T-cell (primary cell): Measurements from ENCODE around the gene TBC1D7. TPM values are rescaled to one million over a fixed set of nuclear protein-coding genes. Genes with fewer than 3 reads are reported as not detected.
"Not testable (repeated sequence)": the region's sequence is repeated elsewhere in the genome, so short reads cannot be mapped to it uniquely, and the experiment has no call there.

Experiments
- ATAC-seq, 4 experiments: fragments of 200-7000 bp in 3 of 4; fragments of 150-1000 bp in 1 of 4; cut with Tn5 transposase; replicated peaks in 1 of 4; 1 replicate in 3 of 4; 2 replicates in 1 of 4; pipeline ENCODE4 v1.10.0; 2021; ENCODE audit warnings: moderate library complexity in 3 of 4, mild to moderate bottlenecking in 2 of 4, moderate number of reproducible peaks in 1 of 4
- CTCF ChIA-PET, 2 donors: fragments of 300-600 bp; sonication (Branson Sonifier 250); formaldehyde crosslinking; loops; one replicate each; lab custom pipeline; 2022; ENCODE audit warnings: antibody characterized with exemption in 2 of 2; lab: Charles Lee
- POLR2A ChIA-PET, 2 donors: fragments of 300-600 bp; sonication (Branson Sonifier 250); formaldehyde crosslinking; loops; one replicate each; lab custom pipeline; 2022; ENCODE audit warnings: antibody characterized with exemption in 2 of 2; lab: Charles Lee
- DNase-seq, 35 experiments: peaks; one replicate each; pipeline versions ENCODE4 v3.0.0 to v3.0.0-alpha.2; 2013 to 2023
- H3K27ac ChIP-seq: one replicate; pipeline ENCODE4 v1.5.1; 2013; ENCODE audit warnings: low read length
- H3K27me3 ChIP-seq, 2 experiments: replicated peaks in 1 of 2; 1 replicate in 1 of 2; 2 replicates in 1 of 2; pipeline versions ENCODE4 v1.6.1 to v1.7.0; 2013; ENCODE audit warnings: low read length in 1 of 2, mixed read lengths in 1 of 2; ENCODE audit not compliant: control insufficient read depth in 2 of 2, insufficient read depth in 2 of 2; ENCODE audit errors: extremely low read depth in 1 of 2
- H3K36me3 ChIP-seq, 2 donors: 1 replicate in 1 of 2; 2 replicates in 1 of 2; pipeline versions ENCODE4 v1.6.1 to v1.7.0; 2013; ENCODE audit warnings: low read length in 1 of 2; ENCODE audit not compliant: control insufficient read depth in 2 of 2, insufficient read depth in 1 of 2; ENCODE audit errors: extremely low read depth in 1 of 2
- H3K4me1 ChIP-seq, 2 experiments: 1 replicate in 1 of 2; 2 replicates in 1 of 2; pipeline versions ENCODE4 v1.6.1 to v1.7.0; 2013; ENCODE audit warnings: low read length in 2 of 2, mixed read lengths in 1 of 2; ENCODE audit not compliant: insufficient read depth in 2 of 2, control insufficient read depth in 1 of 2; ENCODE audit errors: extremely low read depth in 1 of 2
- H3K4me3 ChIP-seq, 2 donors: 1 replicate in 1 of 2; 2 replicates in 1 of 2; pipeline versions ENCODE4 v1.5.1 to v1.7.0; 2013; ENCODE audit warnings: mild to moderate bottlenecking in 2 of 2, low read length in 1 of 2, moderate library complexity in 1 of 2; ENCODE audit not compliant: control insufficient read depth in 1 of 2; ENCODE audit errors: extremely low read depth in 1 of 2
- H3K9me3 ChIP-seq: 2 replicates; pipeline ENCODE4 v1.7.0; 2013
- H3K27ac Mint-ChIP-seq, 2 donors: one replicate each; pipeline ENCODE4 v1.8.0; 2020 to 2021; ENCODE audit warnings: mild to moderate bottlenecking in 2 of 2, mixed read lengths in 2 of 2
- H3K27me3 Mint-ChIP-seq, 2 donors: one replicate each; pipeline ENCODE4 v1.8.0; 2021 to 2022; ENCODE audit warnings: mixed read lengths in 2 of 2
- H3K36me3 Mint-ChIP-seq: one replicate; pipeline ENCODE4 v1.8.0; 2021; ENCODE audit warnings: mixed read lengths
- H3K4me1 Mint-ChIP-seq, 3 donors: one replicate each; pipeline ENCODE4 v1.8.0; 2020 to 2022; ENCODE audit warnings: mixed read lengths in 3 of 3, mild to moderate bottlenecking in 1 of 3
- H3K4me3 Mint-ChIP-seq, 3 donors: one replicate each; pipeline ENCODE4 v1.8.0; 2020 to 2022; ENCODE audit warnings: mild to moderate bottlenecking in 3 of 3, mixed read lengths in 3 of 3, moderate library complexity in 3 of 3
- H3K9me3 Mint-ChIP-seq, 3 donors: one replicate each; pipeline ENCODE4 v1.8.0; 2020 to 2022; ENCODE audit warnings: mixed read lengths in 3 of 3
- WGBS: methylation state at CpG from one replicate; pipeline ENCODE4 v1.1.5; 2013; ENCODE audit warnings: missing lambda C conversion rate; ENCODE audit not compliant: insufficient coverage; 5-methylcytosine and 5-hydroxymethylcytosine counted together
- total RNA-seq, 35 experiments: library from RNA in 6 of 35; stranded (reverse) in 6 of 35; fragments of 120-200 nt in 1 of 35; gene quantifications; one replicate each; pipeline versions ENCODE4 v1.2.1 to v1.2.4 and lab custom pipeline; 2013 to 2026

Gene TBC1D7
- total RNA-seq, 5 donors from 2014 or later (not counting 1 experiment from before 2014, with no cell fraction given) = 12.7 to 16.2 (median 14.6) TPM

GRCh38 chr6:13331516-13332348, 3.4 kb upstream of the TBC1D7 start:
- Mint-ChIP-seq H3K27ac (no peak overlapping the region), H3K27me3 (no peaks in the 10 kb centered on the region), H3K4me1 (peaks cover 20 to 26% (median 23%) of the 10 kb centered on the region in 3 donors), H3K4me3 (no peak overlapping the region), H3K36me3 (no peaks in the 10 kb centered on the region), H3K9me3 (no peaks in the 10 kb centered on the region)
- ATAC-seq = no peak
- H3K36me3 ChIP-seq = no peaks in the 10 kb centered on the region
- DNase-seq = peak in 1 of 35 experiments; percentile 49
- CTCF ChIA-PET = interaction anchor here (0.5 to 1.4 kb wide), 8 partner anchors 10 to 1384 kb away, joined by 3 to 6 read pairs (median 3); partner anchors contain the start of genes NOL7 (in 1 of the 2) and SIRT5 (in 1 of the 2)
- no peaks in the 10 kb centered on the region for H3K27me3 ChIP-seq
- peaks cover 7 to 11% of the 10 kb centered on the region in 2 experiments for H3K4me1 ChIP-seq
- no peak overlapping the region for H3K4me3 ChIP-seq
- WGBS = 60% methylated on average over 2 of the region's 13 CpGs
- no peaks in the 10 kb centered on the region for H3K9me3 ChIP-seq
- POLR2A ChIA-PET = no interaction called here
- no peak overlapping the region for H3K27ac ChIP-seq

- H3K4me3 ChIP-seq = peak overlapping the region; percentile 85
Observed at GRCh38 chr6:13328875-13329183, 492 bp upstream of the TBC1D7 start.

GRCh38 chr6:13327691-13328075, 654 bp downstream of the TBC1D7 start:
- peak overlapping the region; percentile 85 to 98 for H3K4me3 ChIP-seq
- CTCF ChIA-PET = interaction anchor here (0.8 to 2.7 kb wide), 8 partner anchors 9 to 783 kb away, joined by 3 to 19 read pairs (median 4); partner anchors contain the start of genes GFOD1 (in 1 of the 2) and SIRT5 (in 1 of the 2)
- Mint-ChIP-seq H3K36me3 (peaks cover 18% of the 10 kb centered on the region), H3K4me1 (peaks cover 20 to 33% (median 29%) of the 10 kb centered on the region in 3 donors), H3K9me3 (no peaks in the 10 kb centered on the region), H3K27ac (peak overlapping the region; percentile 88 to 91), H3K4me3 (peak overlapping the region; percentile 86 to 93 (median 92)), H3K27me3 (no peaks in the 10 kb centered on the region)
- H3K9me3 ChIP-seq = no peaks in the 10 kb centered on the region
- ATAC-seq (peak in 3 of 4 experiments; percentile 2 to 17 (median 10)), DNase-seq (peak in 3 of 35 experiments; percentile 3 to 33 (median 3))
- H3K27me3 ChIP-seq = no peaks in the 10 kb centered on the region
- H3K27ac ChIP-seq = peak overlapping the region; percentile 91
- 6% methylated on average over 3 of the region's 10 CpGs for WGBS
- H3K36me3 ChIP-seq = peaks cover 0 to 17% of the 10 kb centered on the region in 2 donors
- peaks cover 7 to 9% of the 10 kb centered on the region in 2 experiments for H3K4me1 ChIP-seq
- POLR2A ChIA-PET = interaction anchor here (1.1 to 1.9 kb wide), 3 partner anchors 25 to 288 kb away, joined by 3 to 10 read pairs (median 7); partner anchors contain the start of genes NOL7 (in 1 of the 2) and SIRT5 (in 1 of the 2)

More at GRCh38 chr6:13328875-13329183, 492 bp upstream of the TBC1D7 start:
- Histone ChIP-seq H3K27me3 (no peaks in the 10 kb centered on the region), H3K27ac (peak overlapping the region; percentile 94), H3K9me3 (no peaks in the 10 kb centered on the region), H3K4me1 (peaks cover 7 to 9% of the 10 kb centered on the region in 2 experiments), H3K36me3 (peaks cover 0 to 11% of the 10 kb centered on the region in 2 donors)
- ChIA-PET CTCF (interaction anchor here (0.6 to 2.7 kb wide), 12 partner anchors 9 to 417 kb away, joined by 3 to 19 read pairs (median 4); partner anchors contain the start of genes NOL7 (in 1 of the 2) and SIRT5 (in 1 of the 2)), POLR2A (interaction anchor here in 1 of 2 donors (0.9 to 1.9 kb wide), 4 partner anchors 26 to 789 kb away, joined by 3 to 10 read pairs (median 5); partner anchors contain the start of genes CD83, NOL7 and SIRT5)
- H3K4me1 Mint-ChIP-seq = peaks cover 20 to 33% (median 29%) of the 10 kb centered on the region in 3 donors
- DNase-seq (no peak), ATAC-seq (peak in 1 of 4 experiments; percentile 2)
- H3K4me3 Mint-ChIP-seq = peak overlapping the region; percentile 86 to 93 (median 92)
- WGBS = no CpG with 5 or more reads among the region's 2 CpGs
- H3K9me3 Mint-ChIP-seq = no peaks in the 10 kb centered on the region
- H3K36me3 Mint-ChIP-seq = peaks cover 12% of the 10 kb centered on the region
- H3K27me3 Mint-ChIP-seq = no peaks in the 10 kb centered on the region
- H3K27ac Mint-ChIP-seq = peak overlapping the region; percentile 96 to 99

GRCh38 chr6:13326031-13326586, 2.2 kb downstream of the TBC1D7 start:
- H3K27me3 Mint-ChIP-seq, ATAC-seq, H3K4me3 ChIP-seq, CTCF ChIA-PET, H3K27ac Mint-ChIP-seq, DNase-seq, H3K27me3 ChIP-seq, H3K9me3 Mint-ChIP-seq, H3K9me3 ChIP-seq, H3K4me1 ChIP-seq, POLR2A ChIA-PET, H3K27ac ChIP-seq: not testable (repeated sequence)
- peaks cover 20 to 31% (median 29%) of the 10 kb centered on the region in 3 donors for H3K4me1 Mint-ChIP-seq
- H3K4me3 Mint-ChIP-seq = peak overlapping the region in 1 of 3 donors; percentile 86
- H3K36me3 ChIP-seq = peaks cover 10 to 28% of the 10 kb centered on the region in 2 donors
- peaks cover 30% of the 10 kb centered on the region for H3K36me3 Mint-ChIP-seq
- 82% methylated on average over 2 of the region's 3 CpGs for WGBS

GRCh38 chr6:13319891-13320564, 8.3 kb downstream of the TBC1D7 start:
- no peaks in the 10 kb centered on the region for H3K9me3 Mint-ChIP-seq
- no peaks in the 10 kb centered on the region for H3K4me1 Mint-ChIP-seq
- H3K4me3 Mint-ChIP-seq = no peak overlapping the region
- ChIA-PET CTCF (interaction anchor here (0.6 to 1.1 kb wide), 4 partner anchors 9 to 425 kb away, joined by 3 to 4 read pairs (median 4); partner anchors contain the start of genes SIRT5 (in 1 of the 2) and TBC1D7 (in 1 of the 2)), POLR2A (no interaction called here)
- H3K27me3 ChIP-seq = no peaks in the 10 kb centered on the region
- H3K4me3 ChIP-seq = no peak overlapping the region
- no peak overlapping the region for H3K27ac ChIP-seq
- WGBS = no CpG with 5 or more reads among the region's 5 CpGs
- H3K27me3 Mint-ChIP-seq = no peaks in the 10 kb centered on the region
- H3K4me1 ChIP-seq = no peaks in the 10 kb centered on the region
- peaks cover 75% of the 10 kb centered on the region for H3K36me3 Mint-ChIP-seq
- ATAC-seq (no peak), DNase-seq (no peak)
- H3K27ac Mint-ChIP-seq = no peak overlapping the region
- H3K36me3 ChIP-seq = peaks cover 34 to 73% of the 10 kb centered on the region in 2 donors
- H3K9me3 ChIP-seq = no peaks in the 10 kb centered on the region
